NCI-H1417 (cell line): ENCODE measurements around the gene RPL28.

Source experiments
- DNase-seq, 3 experiments: peaks; one replicate each; lab custom pipeline; 2025; lab: John Stamatoyannopoulos, UW

The RPL28 gene

DNA sequence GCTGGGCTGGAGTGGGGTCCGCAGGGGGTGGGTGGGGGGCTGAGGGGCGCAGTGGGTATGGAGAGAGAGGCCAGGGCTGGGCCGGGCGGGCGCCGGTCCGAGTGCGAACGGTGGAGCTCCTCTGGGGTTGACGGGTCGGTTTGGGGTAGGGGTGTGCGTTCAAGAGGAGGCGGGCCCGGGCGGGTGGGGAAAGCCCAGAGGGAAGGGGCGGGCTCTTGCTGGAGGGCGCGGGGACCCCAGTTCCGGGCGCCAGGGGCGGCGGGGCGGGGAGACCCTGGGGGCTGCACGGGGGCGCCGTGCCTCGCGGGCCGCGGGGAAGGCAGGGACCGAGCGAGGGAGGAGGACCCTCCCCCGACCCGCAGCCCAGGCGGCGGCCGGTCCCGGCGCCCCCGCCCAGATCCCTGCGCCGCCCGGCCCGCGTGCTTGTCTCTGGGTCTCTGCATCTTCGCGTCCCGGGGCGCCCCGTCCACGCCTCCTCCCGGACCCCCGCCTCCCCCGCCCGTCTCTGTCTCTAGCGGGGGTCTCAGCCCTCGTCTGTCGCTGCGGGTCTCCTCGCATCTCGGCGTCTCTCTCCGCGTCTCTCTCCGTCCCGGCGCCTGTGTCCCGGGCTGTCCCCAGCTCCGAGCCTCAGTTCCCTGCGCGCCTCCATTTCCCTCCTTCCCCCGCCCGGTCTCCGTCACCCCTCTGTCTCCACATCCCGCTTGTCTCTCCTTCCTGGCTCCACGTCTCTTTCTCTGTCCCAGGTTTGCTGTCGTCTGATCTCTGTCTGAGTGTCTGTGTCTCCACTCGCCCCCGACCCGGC is 65.6 kb downstream of the RPL28 start:
- DNase-seq: peak in 1 of 3 experiments; percentile 53

DNA sequence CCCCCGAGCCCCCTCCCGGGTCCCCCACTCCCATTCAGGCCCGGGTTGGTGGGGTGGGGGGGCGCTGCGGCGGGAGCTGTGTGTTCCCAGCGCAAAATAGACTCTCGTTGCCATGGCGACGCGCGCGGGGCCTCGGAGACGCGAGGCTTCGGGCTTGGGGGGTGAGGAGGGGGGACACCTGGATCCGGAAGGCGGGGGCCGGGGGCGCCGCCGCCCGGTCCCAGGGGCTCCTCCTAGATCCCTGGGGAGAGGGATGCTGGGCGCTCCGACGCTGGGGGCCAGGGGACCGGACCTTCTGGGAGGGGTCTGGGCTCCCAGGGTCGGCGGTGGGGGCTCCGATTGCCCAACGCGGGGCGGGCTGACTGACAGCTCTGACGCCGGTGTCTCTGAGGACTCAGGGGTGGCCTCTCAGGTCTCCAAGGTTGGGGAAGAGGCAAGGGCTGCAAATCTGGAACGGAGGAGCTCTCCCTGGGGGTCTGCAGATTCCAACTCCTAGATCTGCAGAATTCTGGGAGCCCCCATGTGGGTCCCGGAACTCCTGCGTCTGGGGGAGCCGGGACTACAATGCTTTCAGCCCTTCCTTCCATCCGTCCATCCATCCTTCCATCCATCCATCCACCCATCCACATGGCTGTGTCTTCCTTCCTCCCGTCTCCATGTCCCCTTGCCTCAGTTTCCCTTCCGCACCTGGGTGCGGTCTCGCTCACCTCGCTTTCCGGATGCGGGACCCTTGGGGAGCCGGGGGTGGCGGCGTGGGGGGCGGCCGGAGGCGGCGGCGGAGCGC is 66.4 kb downstream of the RPL28 start:
- peak in 2 of 3 experiments; percentile 65 to 72 for DNase-seq
